ENCODE measurements around the gene DPRX. TPM values are rescaled to one million over a fixed set of nuclear protein-coding genes. Genes with fewer than 3 reads are reported as not detected.

The DPRX gene
- total RNA-seq, 2 donors from 2014 or later = not detected

DNA sequence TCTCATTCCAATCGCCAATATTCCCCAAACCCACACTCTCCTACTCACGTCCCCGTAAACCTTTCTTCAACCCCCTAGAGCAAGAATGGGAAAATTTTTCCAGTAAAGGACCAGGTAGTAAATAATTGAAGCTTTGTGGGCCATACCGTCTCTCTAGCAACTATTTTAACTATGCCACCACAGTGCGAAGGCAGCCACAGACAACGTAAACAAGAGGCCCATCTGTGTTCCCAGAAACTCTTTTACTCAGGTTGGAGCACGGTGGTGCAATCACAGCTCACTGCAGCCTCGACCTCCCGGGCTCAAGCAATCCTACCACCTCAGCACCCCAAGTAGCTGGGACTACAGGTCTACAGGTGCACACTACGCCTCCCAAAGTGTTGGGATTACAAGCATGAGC lies 3.0 kb downstream of the DPRX start:
- no peak for DNase-seq
- H3K9ac ChIP-seq (ENCODE audit: low read depth in 2 of 2, low read length in 2 of 2) = no peak overlapping the region
- intact Hi-C loops (cut with DNase I) = no loop called here

DNA sequence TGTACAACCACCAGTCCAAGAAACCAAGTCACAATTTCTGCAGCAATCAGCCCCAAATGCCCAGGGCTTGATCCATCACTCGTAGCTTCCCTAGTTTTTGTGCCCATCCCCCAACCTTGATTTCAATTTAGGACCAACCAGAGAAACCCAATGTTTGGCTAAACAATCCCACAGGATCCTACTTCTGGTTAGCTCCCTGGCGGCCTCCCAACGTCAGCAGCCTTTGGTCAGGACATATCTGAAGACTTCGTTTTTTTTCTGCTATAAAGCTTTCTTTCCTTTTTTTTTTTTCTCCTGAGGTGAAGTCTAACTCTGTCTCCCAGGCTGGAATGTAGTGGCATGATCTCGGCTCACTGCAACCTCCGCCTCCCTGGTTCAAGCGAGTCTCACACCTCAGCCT lies 7.7 kb downstream of the DPRX start:
- TF ChIP-seq, protein P1, sequence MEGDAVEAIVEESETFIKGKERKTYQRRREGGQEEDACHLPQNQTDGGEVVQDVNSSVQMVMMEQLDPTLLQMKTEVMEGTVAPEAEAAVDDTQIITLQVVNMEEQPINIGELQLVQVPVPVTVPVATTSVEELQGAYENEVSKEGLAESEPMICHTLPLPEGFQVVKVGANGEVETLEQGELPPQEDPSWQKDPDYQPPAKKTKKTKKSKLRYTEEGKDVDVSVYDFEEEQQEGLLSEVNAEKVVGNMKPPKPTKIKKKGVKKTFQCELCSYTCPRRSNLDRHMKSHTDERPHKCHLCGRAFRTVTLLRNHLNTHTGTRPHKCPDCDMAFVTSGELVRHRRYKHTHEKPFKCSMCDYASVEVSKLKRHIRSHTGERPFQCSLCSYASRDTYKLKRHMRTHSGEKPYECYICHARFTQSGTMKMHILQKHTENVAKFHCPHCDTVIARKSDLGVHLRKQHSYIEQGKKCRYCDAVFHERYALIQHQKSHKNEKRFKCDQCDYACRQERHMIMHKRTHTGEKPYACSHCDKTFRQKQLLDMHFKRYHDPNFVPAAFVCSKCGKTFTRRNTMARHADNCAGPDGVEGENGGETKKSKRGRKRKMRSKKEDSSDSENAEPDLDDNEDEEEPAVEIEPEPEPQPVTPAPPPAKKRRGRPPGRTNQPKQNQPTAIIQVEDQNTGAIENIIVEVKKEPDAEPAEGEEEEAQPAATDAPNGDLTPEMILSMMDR (IDR thresholded peaks at IDR 0.05) = no peak
- H3K9ac ChIP-seq (ENCODE audit: low read depth in 2 of 2, low read length in 2 of 2) = no peak overlapping the region
- intact Hi-C loops (cut with DNase I) = no loop called here
- H3K27me3 ChIP-seq = no peaks in the 10 kb centered on the region
- no peaks in the 10 kb centered on the region for H3K9me3 ChIP-seq
- H3K4me1 ChIP-seq = no peaks in the 10 kb centered on the region
- no peak for DNase-seq
- H3K4me3 ChIP-seq = no peak overlapping the region
- no peak overlapping the region for H3K27ac ChIP-seq
- H3K36me3 ChIP-seq = no peaks in the 10 kb centered on the region

More for the DNA sequence above, 3.0 kb downstream of the DPRX start:
- TF ChIP-seq, protein P1 (IDR thresholded peaks at IDR 0.05) = no peak
- Histone ChIP-seq H3K9me3 (no peaks in the 10 kb centered on the region), H3K27ac (no peak overlapping the region), H3K4me3 (no peak overlapping the region), H3K4me1 (no peaks in the 10 kb centered on the region), H3K36me3 (no peaks in the 10 kb centered on the region), H3K27me3 (no peaks in the 10 kb centered on the region)

DNA sequence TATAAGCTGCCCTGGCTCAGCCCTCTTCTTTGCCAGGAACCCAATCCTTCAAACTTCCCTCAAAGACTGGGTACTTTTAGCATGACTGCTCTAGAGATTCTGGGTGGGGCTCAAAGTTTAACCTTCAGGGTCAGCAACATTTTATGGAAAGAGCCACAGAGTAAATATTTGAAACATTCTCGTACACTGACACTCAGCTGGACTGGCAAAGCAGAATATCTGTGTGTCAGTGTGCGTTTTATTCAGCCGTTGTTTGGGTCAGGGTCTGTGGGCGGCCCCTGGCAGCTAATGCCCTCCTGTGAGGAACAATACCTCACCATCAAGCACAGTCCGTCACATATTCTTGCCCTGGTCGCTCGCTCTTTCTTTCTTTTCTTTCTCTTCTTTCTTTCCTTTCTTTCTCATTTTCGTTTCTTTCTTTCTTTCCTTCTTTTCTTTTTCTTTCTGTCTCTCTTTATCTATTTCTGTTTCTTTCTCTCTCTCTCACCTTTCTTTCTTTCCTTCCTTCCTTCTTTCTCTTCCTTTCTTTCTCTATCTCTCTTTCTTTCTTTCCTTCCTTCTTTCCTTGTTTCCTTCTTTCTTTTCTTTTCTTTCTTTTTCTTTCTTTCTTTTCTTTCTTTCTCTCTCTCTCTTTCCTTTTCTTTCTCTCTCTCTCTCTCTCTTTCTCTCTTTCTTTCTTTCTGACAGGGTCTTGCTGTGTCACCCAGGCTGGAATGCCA lies 10.7 kb downstream of the DPRX start:
- no peaks in the 10 kb centered on the region for H3K36me3 ChIP-seq
- H3K4me1 ChIP-seq = no peaks in the 10 kb centered on the region
- no peak overlapping the region for H3K9ac ChIP-seq (ENCODE audit: low read depth in 2 of 2, low read length in 2 of 2)
- TF ChIP-seq, protein P1 (IDR thresholded peaks at IDR 0.05) = no peak
- H3K27ac ChIP-seq = no peak overlapping the region
- H3K27me3 ChIP-seq = no peaks in the 10 kb centered on the region
- no peak overlapping the region for H3K4me3 ChIP-seq
- DNase-seq = no peak
- intact Hi-C loops (cut with DNase I) = no loop called here
- no peaks in the 10 kb centered on the region for H3K9me3 ChIP-seq

DNA sequence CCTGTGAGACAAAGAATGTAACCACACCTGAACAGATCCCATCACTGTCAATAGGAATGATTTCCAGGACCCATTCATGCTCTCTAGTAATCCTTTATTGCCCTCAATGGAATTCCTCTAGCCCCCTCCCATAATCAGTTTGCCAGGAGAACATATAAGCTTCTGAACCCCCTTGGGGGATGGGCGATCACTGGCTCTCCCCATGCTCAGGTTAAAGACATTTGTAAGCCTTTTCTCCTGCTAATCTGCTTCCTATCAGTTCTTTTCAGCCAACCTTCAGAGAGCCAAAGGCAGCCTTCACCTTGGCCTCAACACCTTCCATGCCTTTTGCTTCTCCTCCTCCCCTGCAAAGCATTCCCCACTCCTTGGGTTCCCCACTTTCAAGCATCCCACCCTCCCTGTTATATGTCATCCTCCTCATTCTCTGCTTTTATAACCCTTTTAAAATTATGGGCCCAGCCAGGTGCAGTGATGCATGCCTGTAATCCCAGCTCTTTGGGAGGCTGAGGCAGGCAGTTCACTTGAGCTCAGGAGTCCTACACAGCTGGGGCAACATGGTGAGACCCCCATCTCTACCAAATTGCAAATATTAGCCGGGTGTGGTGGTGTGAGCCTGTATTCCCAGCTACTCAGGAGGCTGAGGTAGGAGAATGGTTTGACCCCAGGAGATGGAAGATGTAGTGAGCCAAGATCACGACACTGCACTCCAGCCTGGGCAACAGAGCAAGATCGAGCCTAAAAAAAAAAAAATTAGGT lies 12.4 kb downstream of the DPRX start:
- TF ChIP-seq, protein P1 (IDR thresholded peaks at IDR 0.05) = no peak
- intact Hi-C loops (cut with DNase I) = no loop called here

DNA sequence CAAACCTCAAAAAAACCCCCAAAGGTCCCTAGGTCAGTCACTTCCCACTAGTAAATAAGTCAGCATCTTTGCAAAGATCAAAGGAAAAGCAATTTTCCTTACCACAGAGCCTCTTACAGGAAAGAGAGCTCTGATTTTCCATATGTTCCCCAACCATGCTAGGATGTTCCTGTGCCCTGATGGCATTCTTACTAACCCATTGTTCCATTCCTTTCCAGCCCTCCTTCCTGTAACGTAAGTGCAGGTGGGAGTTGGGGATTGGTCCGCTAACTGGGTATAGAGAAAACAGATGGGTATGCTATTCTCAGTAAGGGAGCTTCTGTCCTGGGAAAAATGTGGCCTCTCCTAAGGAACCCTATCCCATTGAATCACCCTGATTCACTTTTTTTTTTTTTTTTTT lies 14.3 kb downstream of the DPRX start:
- Histone ChIP-seq H3K4me3 (no peak overlapping the region), H3K4me1 (no peaks in the 10 kb centered on the region), H3K36me3 (no peaks in the 10 kb centered on the region), H3K27me3 (no peaks in the 10 kb centered on the region), H3K27ac (no peak overlapping the region), H3K9ac (ENCODE audit: low read depth in 2 of 2, low read length in 2 of 2) (no peak overlapping the region), H3K9me3 (no peaks in the 10 kb centered on the region)
- DNase-seq = no peak
- intact Hi-C loops (cut with DNase I) = no loop called here
- TF ChIP-seq, protein P1 (IDR thresholded peaks at IDR 0.05) = no peak

More for the DNA sequence above, 12.4 kb downstream of the DPRX start:
- Histone ChIP-seq H3K9me3 (no peaks in the 10 kb centered on the region), H3K27me3 (no peaks in the 10 kb centered on the region), H3K9ac (ENCODE audit: low read depth in 2 of 2, low read length in 2 of 2) (no peak overlapping the region), H3K36me3 (no peaks in the 10 kb centered on the region), H3K27ac (no peak overlapping the region), H3K4me3 (no peak overlapping the region), H3K4me1 (no peaks in the 10 kb centered on the region)
- no peak for DNase-seq

Data from colonic mucosa (tissue), 4 donors.